Panc1 (cell line): ENCODE data around the gene ZNF232. TPM values are rescaled to one million over a fixed set of nuclear protein-coding genes. Genes with fewer than 3 reads are reported as not detected.
"Not testable (repeated sequence)": the region's sequence is repeated elsewhere in the genome, so short reads cannot be mapped to it uniquely, and the experiment has no call there.

Experiments used
- ATAC-seq: fragments of 200-7000 bp; cut with Tn5 transposase; 2 replicates; pipeline ENCODE4 v1.9.1; 2020; ENCODE audit warnings: mild to moderate bottlenecking, moderate library complexity
- BruUV-seq: library from RNA; stranded (reverse); fragments of 400-500 nt; replicated peaks from 2 replicates; lab custom pipeline; 2021; lab: Mats Ljungman, UMichigan
- CTCF ChIA-PET: fragments of 300-600 bp; sonication (Branson Sonifier 250); formaldehyde crosslinking; loops from one replicate; lab custom pipeline; 2022; ENCODE audit warnings: antibody characterized with exemption; lab: Charles Lee
- POLR2A ChIA-PET: fragments of 300-600 bp; sonication (Branson Sonifier 250); formaldehyde crosslinking; loops from one replicate; lab custom pipeline; 2022; ENCODE audit warnings: antibody characterized with exemption; lab: Charles Lee
- DNase-seq: peaks from one replicate; pipeline ENCODE4 v3.0.0-alpha.2; 2010; ENCODE audit warnings: low read depth, low spot score
- H3K27ac ChIP-seq: 2 replicates; pipeline ENCODE4 v1.5.1; 2011; ENCODE audit warnings: mild to moderate bottlenecking, low read length, inconsistent platforms
- H3K27me3 ChIP-seq: fragments of 200-500 bp; sonication (Bioruptor generic); 2 replicates; pipeline ENCODE4 v1.6.0; 2014; ENCODE audit warnings: low read length, inconsistent platforms; ENCODE audit not compliant: control insufficient read depth, insufficient read depth
- H3K36me3 ChIP-seq: fragments of 200-500 bp; sonication (Bioruptor generic); 2 replicates; pipeline ENCODE4 v1.5.1; 2014; ENCODE audit warnings: inconsistent platforms, mild to moderate bottlenecking, low read length, moderate library complexity; ENCODE audit not compliant: control insufficient read depth, insufficient read depth
- H3K4me1 ChIP-seq: 2 replicates; pipeline ENCODE4 v1.5.1; 2011; ENCODE audit warnings: inconsistent platforms, mild to moderate bottlenecking, low read length, moderate library complexity; ENCODE audit not compliant: control insufficient read depth, insufficient read depth
- H3K4me3 ChIP-seq, 2 experiments: 2 replicates each; pipeline ENCODE4 v1.5.1; 2011 to 2012; ENCODE audit warnings: low read depth in 2 of 2, low read length in 2 of 2, mild to moderate bottlenecking in 2 of 2, inconsistent platforms in 1 of 2, moderate library complexity in 1 of 2
- H3K9me3 ChIP-seq: fragments of 200-500 bp; sonication (Bioruptor generic); 2 replicates; pipeline ENCODE4 v1.5.1; 2014; ENCODE audit warnings: low read depth, mild to moderate bottlenecking, inconsistent platforms, low read length, moderate library complexity; ENCODE audit not compliant: control insufficient read depth, insufficient read depth
- CTCF ChIP-seq: fragments of 450-650 bp; IDR thresholded peaks from 2 replicates; pipeline ENCODE4 v1.5.1; 2017; ENCODE audit warnings: mild to moderate bottlenecking
- POLR2AphosphoS5 ChIP-seq: IDR thresholded peaks from 2 replicates; pipeline ENCODE4 v1.6.1; 2012; ENCODE audit warnings: mild to moderate bottlenecking, low read depth, low read length, moderate library complexity
- SIN3A ChIP-seq: IDR thresholded peaks from 2 replicates; pipeline ENCODE4 v1.6.1; 2012; ENCODE audit warnings: low read depth, mild to moderate bottlenecking, low read length, moderate library complexity, borderline replicate concordance; ENCODE audit not compliant: insufficient read depth
- TCF7L2 ChIP-seq: IDR thresholded peaks from 2 replicates; pipeline ENCODE4 v1.6.1; 2011; ENCODE audit warnings: mild to moderate bottlenecking, low read depth, low read length, inconsistent platforms
- in situ Hi-C: cut with HindIII; loops from 2 replicates; pipeline ENCODE4 v1.10.0; 2016; ENCODE audit warnings: low sequenced_read_pairs, low pct_unique_long_range_greater_than_20kb
- intact Hi-C: fragments of 100-400 bp; cut with micrococcal nuclease; formaldehyde crosslinking; loops from one replicate; pipeline ENCODE4 v1.10.0; 2022; ENCODE audit not compliant: unreplicated experiment
- total RNA-seq: library from RNA; stranded (reverse); gene quantifications from one replicate; pipeline ENCODE4 v1.2.1, GENCODE V29; 2021; ENCODE audit not compliant: unreplicated experiment
- TF ChIP-seq, protein P1 (sequence below), 2 experiments: IDR thresholded peaks; 2 replicates each; pipeline ENCODE4 v1.6.1; 2011 to 2012; ENCODE audit warnings: low read depth in 2 of 2, control low read depth in 1 of 2, low read length in 1 of 2, mild to moderate bottlenecking in 1 of 2, moderate library complexity in 1 of 2; ENCODE audit not compliant: insufficient read depth in 1 of 2

Gene ZNF232
- total RNA-seq, 1 experiment from 2014 or later: 8.7 TPM

DNA sequence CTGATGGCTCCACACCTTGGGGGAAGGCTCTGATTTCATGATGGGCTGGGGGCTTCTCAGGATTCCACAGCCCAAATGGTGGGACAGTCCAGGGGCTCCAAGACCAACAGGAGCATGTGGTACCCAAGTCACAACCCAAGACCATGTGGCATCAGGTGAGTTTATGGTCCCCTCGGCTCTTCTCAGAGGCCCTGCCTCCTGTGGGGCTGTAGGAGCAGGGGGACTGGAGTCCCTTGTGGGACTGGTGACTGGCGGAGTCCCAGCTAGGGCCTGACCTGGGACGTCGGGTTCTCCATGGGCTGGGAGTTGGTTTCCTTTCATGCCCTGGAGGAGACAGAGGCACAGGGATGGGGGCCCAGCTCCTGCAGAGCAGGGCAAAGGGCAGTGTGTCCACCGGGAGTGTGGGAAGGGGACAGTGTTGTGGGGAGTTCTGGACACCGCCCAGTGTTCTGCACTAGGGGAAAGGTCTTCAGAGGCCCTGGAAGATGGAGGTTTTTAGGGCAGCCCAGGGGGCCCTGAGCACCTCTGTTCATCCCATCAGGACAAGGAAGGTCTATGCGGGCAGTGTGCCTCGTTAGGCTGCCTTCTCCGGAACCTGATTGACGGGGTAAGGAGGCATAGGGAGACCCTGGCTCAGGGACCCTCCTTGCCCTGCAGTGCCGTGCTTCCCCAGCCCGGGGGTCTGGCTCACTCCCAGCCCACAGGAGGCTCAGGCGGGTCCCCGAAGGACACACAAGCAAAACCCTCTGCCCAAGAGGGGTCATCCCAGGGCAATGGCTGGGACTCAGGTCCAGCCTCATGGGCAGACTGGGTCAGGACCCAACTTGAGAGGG, 25.1 kb upstream of the ZNF232 start:
- intact Hi-C loops, POLR2A ChIA-PET, ATAC-seq, in situ Hi-C loops, H3K4me3 ChIP-seq, BruUV-seq, H3K27ac ChIP-seq, DNase-seq, H3K27me3 ChIP-seq, CTCF ChIA-PET, H3K9me3 ChIP-seq, H3K36me3 ChIP-seq, H3K4me1 ChIP-seq: not testable (repeated sequence)

DNA sequence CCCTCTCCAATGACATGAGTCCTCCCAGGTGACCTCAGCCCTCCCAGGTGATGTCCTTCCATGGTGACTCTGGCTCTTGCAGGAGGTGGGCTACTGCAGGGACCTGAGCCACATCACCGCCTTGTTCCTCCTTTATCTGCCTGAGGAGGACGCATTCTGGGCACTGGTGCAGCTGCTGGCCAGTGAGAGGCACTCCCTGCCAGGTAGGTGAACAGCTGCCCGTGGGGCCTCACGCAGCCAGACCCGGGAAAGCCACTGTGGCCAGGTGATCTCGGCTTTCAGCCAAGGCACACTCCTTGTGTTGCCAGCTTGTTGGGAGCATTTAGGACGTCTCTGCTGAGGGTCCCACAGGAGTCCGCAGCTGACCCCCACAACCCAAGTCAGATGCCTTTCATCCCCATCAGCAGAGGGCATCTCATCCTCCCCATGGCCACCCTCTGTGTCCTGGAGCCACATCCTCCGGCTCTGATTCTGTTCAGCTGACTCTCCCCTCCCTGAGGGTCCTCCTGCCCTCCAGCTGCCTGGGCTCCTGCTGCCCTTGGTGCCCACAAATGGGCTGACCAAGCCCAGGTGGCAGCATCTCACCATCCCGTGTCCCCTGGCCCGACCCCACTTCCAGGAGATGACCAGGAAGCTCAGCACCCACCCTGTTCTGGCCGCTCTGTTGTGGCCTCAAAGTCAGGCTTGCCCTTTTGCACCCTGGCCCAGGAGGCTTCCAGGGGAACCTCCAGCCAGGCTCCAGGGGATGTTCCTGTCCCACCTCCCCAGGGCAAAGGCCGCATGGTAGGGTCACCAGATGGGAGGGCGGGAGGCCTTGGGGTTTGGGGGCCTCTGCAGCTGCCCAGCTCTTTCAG, 24.3 kb upstream of the ZNF232 start:
- H3K36me3 ChIP-seq: no peaks in the 10 kb centered on the region
- ChIA-PET CTCF (no interaction called here), POLR2A (no interaction called here)
- no peak overlapping the region for H3K27ac ChIP-seq
- in situ Hi-C loops: no loop called here
- H3K27me3 ChIP-seq: no peaks in the 10 kb centered on the region
- TF ChIP-seq, protein P1, sequence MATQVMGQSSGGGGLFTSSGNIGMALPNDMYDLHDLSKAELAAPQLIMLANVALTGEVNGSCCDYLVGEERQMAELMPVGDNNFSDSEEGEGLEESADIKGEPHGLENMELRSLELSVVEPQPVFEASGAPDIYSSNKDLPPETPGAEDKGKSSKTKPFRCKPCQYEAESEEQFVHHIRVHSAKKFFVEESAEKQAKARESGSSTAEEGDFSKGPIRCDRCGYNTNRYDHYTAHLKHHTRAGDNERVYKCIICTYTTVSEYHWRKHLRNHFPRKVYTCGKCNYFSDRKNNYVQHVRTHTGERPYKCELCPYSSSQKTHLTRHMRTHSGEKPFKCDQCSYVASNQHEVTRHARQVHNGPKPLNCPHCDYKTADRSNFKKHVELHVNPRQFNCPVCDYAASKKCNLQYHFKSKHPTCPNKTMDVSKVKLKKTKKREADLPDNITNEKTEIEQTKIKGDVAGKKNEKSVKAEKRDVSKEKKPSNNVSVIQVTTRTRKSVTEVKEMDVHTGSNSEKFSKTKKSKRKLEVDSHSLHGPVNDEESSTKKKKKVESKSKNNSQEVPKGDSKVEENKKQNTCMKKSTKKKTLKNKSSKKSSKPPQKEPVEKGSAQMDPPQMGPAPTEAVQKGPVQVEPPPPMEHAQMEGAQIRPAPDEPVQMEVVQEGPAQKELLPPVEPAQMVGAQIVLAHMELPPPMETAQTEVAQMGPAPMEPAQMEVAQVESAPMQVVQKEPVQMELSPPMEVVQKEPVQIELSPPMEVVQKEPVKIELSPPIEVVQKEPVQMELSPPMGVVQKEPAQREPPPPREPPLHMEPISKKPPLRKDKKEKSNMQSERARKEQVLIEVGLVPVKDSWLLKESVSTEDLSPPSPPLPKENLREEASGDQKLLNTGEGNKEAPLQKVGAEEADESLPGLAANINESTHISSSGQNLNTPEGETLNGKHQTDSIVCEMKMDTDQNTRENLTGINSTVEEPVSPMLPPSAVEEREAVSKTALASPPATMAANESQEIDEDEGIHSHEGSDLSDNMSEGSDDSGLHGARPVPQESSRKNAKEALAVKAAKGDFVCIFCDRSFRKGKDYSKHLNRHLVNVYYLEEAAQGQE (IDR thresholded peaks at IDR 0.05; ENCODE audit: insufficient read depth in 1 of 2, low read depth in 2 of 2, low read length in 1 of 2): no peak
- no peak for TF ChIP-seq POLR2AphosphoS5
- TF ChIP-seq CTCF: no peak
- TF ChIP-seq TCF7L2: no peak
- no peak for TF ChIP-seq SIN3A
- no TSS peak for BruUV-seq
- H3K4me3 ChIP-seq: no peak overlapping the region
- intact Hi-C loops: no loop called here
- no peaks in the 10 kb centered on the region for H3K4me1 ChIP-seq
- H3K9me3 ChIP-seq: no peaks in the 10 kb centered on the region
- no peak for ATAC-seq
- no peak for DNase-seq

DNA sequence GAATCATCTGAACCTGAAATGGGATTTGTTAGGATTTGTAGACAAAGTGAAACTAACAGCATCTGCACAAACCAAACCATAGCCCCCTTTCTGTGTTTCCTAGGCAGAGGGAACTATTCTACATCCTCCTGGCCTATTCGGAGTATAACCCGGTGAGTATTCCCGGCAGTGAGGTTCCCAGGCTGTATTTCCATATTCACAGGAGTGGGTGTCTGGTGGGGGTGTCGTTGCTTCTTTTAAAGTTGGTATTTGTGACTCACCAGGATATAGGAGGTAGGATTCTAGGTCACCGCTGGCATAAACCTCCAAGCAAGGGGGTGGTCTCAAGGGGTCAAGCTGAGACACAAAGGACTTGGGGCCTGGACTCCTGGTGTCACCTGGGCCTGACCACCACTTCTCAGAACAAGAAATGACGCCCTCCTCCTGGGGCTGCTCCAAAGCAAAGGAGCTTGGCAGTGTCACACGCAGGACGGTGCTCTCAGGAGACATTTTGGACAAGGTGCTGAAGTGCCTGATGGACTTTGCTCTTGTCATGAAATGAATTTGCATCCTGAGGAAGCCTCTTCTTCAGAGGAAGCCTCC, 23.5 kb upstream of the ZNF232 start:
- ATAC-seq, BruUV-seq, intact Hi-C loops, DNase-seq, H3K27ac ChIP-seq, POLR2A ChIA-PET, H3K36me3 ChIP-seq, H3K4me1 ChIP-seq, in situ Hi-C loops, H3K9me3 ChIP-seq, CTCF ChIA-PET, H3K27me3 ChIP-seq, H3K4me3 ChIP-seq: not testable (repeated sequence)

DNA sequence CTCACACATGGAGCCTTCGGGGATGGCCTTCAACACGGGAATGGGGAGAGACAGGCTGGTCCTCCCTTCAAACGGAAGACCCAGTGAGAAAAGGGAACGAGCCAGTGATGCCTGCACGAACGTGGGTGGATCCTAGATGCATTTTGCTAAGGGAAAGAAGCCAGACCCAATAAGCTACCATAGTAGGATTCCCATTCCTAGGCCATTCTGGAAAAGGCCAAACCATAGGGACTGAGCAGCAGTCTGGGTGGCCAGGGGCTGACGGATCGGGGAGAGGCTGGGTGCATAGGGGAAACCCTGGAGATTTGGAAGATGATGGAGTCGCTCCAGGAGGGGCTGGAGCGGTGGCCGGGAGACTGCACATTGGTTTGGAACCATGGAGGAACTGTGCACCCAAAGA, 22.9 kb upstream of the ZNF232 start:
- H3K4me1 ChIP-seq, H3K27me3 ChIP-seq, H3K4me3 ChIP-seq, in situ Hi-C loops, CTCF ChIA-PET, BruUV-seq, H3K9me3 ChIP-seq, H3K27ac ChIP-seq, DNase-seq, ATAC-seq, H3K36me3 ChIP-seq, intact Hi-C loops, POLR2A ChIA-PET: not testable (repeated sequence)

DNA sequence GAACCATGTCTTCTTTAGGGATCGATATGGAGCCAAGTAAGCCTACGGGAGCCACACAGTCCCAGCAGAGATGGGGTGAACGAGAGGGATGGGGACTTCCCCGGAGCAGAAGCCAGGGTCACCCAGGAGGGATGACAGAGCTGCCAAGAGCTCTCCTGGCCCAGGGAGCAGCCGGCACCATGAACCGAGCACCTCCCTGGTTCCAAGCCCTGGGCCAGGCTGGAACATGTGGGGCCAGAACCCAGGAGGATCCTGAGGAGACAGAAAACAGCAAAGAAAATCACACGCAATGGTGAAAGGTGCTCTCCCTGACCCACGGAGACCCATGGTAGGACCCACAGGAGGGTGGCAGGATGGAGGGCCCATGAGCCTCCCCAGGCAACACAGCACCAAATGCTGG, 22.3 kb upstream of the ZNF232 start:
- CTCF ChIA-PET, H3K27ac ChIP-seq, in situ Hi-C loops, H3K27me3 ChIP-seq, intact Hi-C loops, ATAC-seq, H3K4me1 ChIP-seq, H3K36me3 ChIP-seq, BruUV-seq, POLR2A ChIA-PET, DNase-seq, H3K9me3 ChIP-seq, H3K4me3 ChIP-seq: not testable (repeated sequence)
